ENCODE data around the gene SRC. TPM values are rescaled to one million over a fixed set of nuclear protein-coding genes. Genes with fewer than 3 reads are reported as not detected.
A peak's percentile ranks its signal among the peaks of the same experiment; 100 is the strongest.

SRC gene
- polyA plus RNA-seq, 1 experiment = 35.4 TPM

- DNase-seq (ENCODE audit: low read depth) = no peak
- ChIA-PET POLR2A (no interaction called here), CTCF (interaction anchor here (0.9 to 1.6 kb wide), 3 partner anchors 10 to 41 kb away, joined by 3 to 4 read pairs (median 4); no protein-coding TSS in a partner anchor)
- H3K36me3 ChIP-seq (ENCODE audit: control insufficient read depth, insufficient read depth, low read length) = peaks cover 7% of the 10 kb centered on the region; the same call in 1 of the 2 replicates
- no peak for TF ChIP-seq CTCF (IDR thresholded peaks at IDR 0.05; ENCODE audit: insufficient read depth, low read depth, low read length)
- no peaks in the 10 kb centered on the region for H3K27me3 ChIP-seq (ENCODE audit: control insufficient read depth, insufficient read depth, low read length)
- H3K4me3 ChIP-seq (ENCODE audit: low read depth, low read length) = no peak overlapping the region
These were observed 27.8 kb upstream of the SRC start for GRCh38 chr20:37317994-37318640.

- ChIA-PET CTCF (interaction anchor here (0.6 to 1.6 kb wide), 3 partner anchors 9 to 216 kb away, joined by 4 read pairs; no protein-coding TSS in a partner anchor), POLR2A (no interaction called here)
- H3K4me3 ChIP-seq (ENCODE audit: low read depth, low read length) = no peak overlapping the region
- DNase-seq (ENCODE audit: low read depth) = no peak
- no peak for TF ChIP-seq CTCF (IDR thresholded peaks at IDR 0.05; ENCODE audit: insufficient read depth, low read depth, low read length)
- peaks cover 7% of the 10 kb centered on the region; the same call in 1 of the 2 replicates for H3K36me3 ChIP-seq (ENCODE audit: control insufficient read depth, insufficient read depth, low read length)
- H3K27me3 ChIP-seq (ENCODE audit: control insufficient read depth, insufficient read depth, low read length) = no peaks in the 10 kb centered on the region
These were observed 26.7 kb upstream of the SRC start for GRCh38 chr20:37319151-37319671.

- CTCF ChIA-PET = interaction anchor here (0.6 to 1.6 kb wide), 3 partner anchors 11 to 56 kb away, joined by 3 to 4 read pairs (median 3); no protein-coding TSS in a partner anchor
- DNase-seq (ENCODE audit: low read depth) = peak; percentile 88
- no peaks in the 10 kb centered on the region for H3K36me3 ChIP-seq (ENCODE audit: control insufficient read depth, insufficient read depth, low read length)
- POLR2A ChIA-PET = interaction anchor here (0.7 kb wide), 1 partner anchor 28 kb away, joined by 3 read pairs; no protein-coding TSS in a partner anchor
- H3K27me3 ChIP-seq (ENCODE audit: control insufficient read depth, insufficient read depth, low read length) = no peaks in the 10 kb centered on the region
- H3K4me3 ChIP-seq (ENCODE audit: low read depth, low read length) = no peak overlapping the region
- TF ChIP-seq CTCF (IDR thresholded peaks at IDR 0.05; ENCODE audit: insufficient read depth, low read depth, low read length) = no peak
These were observed 22.0 kb upstream of the SRC start for GRCh38 chr20:37323985-37324384.

- DNase-seq (ENCODE audit: low read depth) = no peak
- no peak for TF ChIP-seq CTCF (IDR thresholded peaks at IDR 0.05; ENCODE audit: insufficient read depth, low read depth, low read length)
- ChIA-PET CTCF (interaction anchor here (1.6 kb wide), 1 partner anchor 28 kb away, joined by 4 read pairs; no protein-coding TSS in a partner anchor), POLR2A (no interaction called here)
- Histone ChIP-seq H3K4me3 (ENCODE audit: low read depth, low read length) (no peak overlapping the region), H3K27me3 (ENCODE audit: control insufficient read depth, insufficient read depth, low read length) (no peaks in the 10 kb centered on the region), H3K36me3 (ENCODE audit: control insufficient read depth, insufficient read depth, low read length) (no peaks in the 10 kb centered on the region)
These were observed 20.7 kb upstream of the SRC start for GRCh38 chr20:37325206-37325605.

GRCh38 chr20:37326666-37327065 lies 19.3 kb upstream of the SRC start:
- Histone ChIP-seq H3K4me3 (ENCODE audit: low read depth, low read length) (no peak overlapping the region), H3K27me3 (ENCODE audit: control insufficient read depth, insufficient read depth, low read length) (no peaks in the 10 kb centered on the region), H3K36me3 (ENCODE audit: control insufficient read depth, insufficient read depth, low read length) (no peaks in the 10 kb centered on the region)
- POLR2A ChIA-PET = no interaction called here
- DNase-seq (ENCODE audit: low read depth) = no peak
- CTCF ChIA-PET = interaction anchor here (1.6 kb wide), 1 partner anchor 29 kb away, joined by 4 read pairs; no protein-coding TSS in a partner anchor
- TF ChIP-seq CTCF (IDR thresholded peaks at IDR 0.05; ENCODE audit: insufficient read depth, low read depth, low read length) = no peak
